22Rv1 (cell line): Measurements from ENCODE around the gene ALOX12B.
A peak's percentile ranks its signal among the peaks of the same experiment; 100 is the strongest.

ENCODE experiments used
- H3K27ac ChIP-seq: fragments of 450-650 bp; 2 replicates; pipeline ENCODE4 v1.5.1; 2017
- ZFX ChIP-seq: fragments of 450-650 bp; IDR thresholded peaks from 2 replicates; pipeline ENCODE4 v1.6.1; 2017; ENCODE audit warnings: antibody characterized with exemption, borderline replicate concordance
- TF ChIP-seq, protein P1 (sequence below): fragments of 450-650 bp; IDR thresholded peaks from 2 replicates; pipeline ENCODE4 v1.5.1; 2017; ENCODE audit warnings: mild to moderate bottlenecking

The ALOX12B gene

DNA sequence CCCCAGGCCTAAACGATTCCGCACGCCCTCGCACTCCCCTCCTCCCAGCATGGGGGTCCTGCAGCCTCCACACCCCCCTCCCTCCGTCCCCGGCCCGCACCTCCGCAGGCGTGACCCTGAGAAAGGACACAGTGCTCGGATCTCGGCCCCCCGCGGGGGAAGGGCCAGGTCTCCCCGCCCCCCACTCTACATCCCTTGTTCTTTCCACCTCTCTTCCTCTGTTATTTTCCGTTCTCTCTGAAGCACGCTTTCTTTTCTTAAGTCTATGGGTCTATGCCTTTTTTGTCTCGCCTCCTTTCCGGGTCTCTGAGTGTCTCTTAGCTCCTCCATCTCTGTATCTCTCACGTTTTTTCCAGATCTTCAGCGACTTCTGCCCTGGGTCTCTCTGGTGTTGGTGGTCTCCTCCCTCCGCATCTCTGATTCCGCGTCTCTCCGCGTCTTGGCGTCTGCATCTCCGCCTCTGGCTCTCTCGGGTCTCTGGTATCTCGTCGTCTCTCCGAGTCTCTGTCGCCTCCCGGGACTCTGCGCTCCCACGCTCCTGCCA is 38.5 kb upstream of the ALOX12B start:
- TF ChIP-seq ZFX = no peak
- TF ChIP-seq, protein P1, sequence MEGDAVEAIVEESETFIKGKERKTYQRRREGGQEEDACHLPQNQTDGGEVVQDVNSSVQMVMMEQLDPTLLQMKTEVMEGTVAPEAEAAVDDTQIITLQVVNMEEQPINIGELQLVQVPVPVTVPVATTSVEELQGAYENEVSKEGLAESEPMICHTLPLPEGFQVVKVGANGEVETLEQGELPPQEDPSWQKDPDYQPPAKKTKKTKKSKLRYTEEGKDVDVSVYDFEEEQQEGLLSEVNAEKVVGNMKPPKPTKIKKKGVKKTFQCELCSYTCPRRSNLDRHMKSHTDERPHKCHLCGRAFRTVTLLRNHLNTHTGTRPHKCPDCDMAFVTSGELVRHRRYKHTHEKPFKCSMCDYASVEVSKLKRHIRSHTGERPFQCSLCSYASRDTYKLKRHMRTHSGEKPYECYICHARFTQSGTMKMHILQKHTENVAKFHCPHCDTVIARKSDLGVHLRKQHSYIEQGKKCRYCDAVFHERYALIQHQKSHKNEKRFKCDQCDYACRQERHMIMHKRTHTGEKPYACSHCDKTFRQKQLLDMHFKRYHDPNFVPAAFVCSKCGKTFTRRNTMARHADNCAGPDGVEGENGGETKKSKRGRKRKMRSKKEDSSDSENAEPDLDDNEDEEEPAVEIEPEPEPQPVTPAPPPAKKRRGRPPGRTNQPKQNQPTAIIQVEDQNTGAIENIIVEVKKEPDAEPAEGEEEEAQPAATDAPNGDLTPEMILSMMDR = no peak

DNA sequence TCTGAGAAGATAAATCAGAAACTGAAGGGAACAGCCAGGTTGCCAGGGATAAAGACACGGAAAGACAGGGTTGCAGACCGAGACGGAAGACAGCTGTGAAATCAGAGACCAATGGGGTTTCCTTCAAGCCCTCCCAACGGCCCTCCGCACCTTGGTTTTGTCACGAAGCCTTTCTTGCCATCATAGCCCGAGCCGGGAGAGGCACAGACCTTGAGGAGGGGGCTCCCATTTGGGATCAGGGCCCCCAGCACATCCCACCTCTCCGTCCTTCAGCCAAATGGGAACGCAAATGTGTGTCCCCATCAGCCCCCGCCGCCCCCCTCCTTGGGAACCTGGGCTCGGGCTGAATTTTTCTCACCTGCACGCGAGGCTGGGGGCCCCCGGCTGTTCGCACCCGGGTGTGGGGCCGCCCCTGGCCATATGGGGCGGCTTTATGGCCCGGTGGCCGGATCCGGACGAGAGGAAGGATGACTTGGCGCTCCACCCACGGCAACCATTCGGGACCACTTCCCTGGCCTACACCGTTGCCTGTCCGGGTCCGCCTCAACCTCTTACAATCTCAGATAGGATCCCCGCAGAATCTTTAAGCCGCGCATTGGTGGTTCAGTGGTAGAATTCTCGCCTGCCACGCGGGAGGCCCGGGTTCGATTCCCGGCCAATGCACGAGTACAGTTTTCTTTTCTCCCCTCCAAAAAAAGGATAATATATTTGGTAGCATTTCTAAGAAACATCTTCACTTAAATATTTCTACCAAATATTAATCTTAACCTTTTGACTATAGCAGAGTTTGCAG is 37.8 kb upstream of the ALOX12B start:
- TF ChIP-seq, protein P1 = no peak
- TF ChIP-seq ZFX = no peak
- H3K27ac ChIP-seq = peak overlapping the region; percentile 91

More for the DNA sequence above, 38.5 kb upstream of the ALOX12B start:
- peak overlapping the region; percentile 91 for H3K27ac ChIP-seq

DNA sequence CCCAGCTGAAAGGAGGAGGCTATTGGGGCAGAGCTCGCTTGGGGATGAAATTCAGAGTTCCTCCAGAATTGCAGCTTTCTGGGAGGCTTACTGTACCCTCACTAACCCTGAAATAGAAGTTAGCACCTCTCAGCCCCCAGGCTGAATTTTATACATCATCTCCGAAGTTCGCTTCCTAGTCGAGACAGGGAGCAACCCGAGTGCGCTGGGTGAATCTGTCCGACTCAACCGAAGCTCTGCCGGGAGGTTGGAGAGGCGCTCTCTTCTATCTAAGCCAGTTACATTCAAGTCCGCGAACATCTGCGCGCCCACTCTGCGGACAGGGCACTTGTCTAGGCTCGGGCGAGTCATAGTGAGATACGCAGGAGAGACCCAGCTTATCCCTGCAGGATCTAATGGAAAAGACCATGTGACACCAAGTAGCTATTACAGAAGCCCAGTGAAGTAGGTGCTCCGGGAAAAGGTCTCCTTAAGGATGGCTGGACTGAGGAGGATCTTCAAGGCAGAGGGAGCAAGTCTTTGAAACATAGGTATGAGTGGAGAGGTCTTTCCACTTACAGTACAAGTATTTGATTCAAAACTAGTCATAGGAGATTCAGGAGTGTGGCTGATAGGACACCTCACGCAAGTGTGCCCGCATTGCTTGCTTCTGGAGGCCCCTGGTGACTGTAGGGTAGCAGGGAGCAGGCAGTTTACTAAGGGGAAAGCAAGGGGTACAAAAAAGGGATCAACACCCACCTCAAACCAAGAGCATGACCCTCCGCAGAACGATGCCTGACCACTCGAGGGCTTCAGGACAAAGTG is 37.0 kb upstream of the ALOX12B start:
- H3K27ac ChIP-seq = peak overlapping the region; percentile 91
- TF ChIP-seq, protein P1 = no peak
- TF ChIP-seq ZFX = no peak

DNA sequence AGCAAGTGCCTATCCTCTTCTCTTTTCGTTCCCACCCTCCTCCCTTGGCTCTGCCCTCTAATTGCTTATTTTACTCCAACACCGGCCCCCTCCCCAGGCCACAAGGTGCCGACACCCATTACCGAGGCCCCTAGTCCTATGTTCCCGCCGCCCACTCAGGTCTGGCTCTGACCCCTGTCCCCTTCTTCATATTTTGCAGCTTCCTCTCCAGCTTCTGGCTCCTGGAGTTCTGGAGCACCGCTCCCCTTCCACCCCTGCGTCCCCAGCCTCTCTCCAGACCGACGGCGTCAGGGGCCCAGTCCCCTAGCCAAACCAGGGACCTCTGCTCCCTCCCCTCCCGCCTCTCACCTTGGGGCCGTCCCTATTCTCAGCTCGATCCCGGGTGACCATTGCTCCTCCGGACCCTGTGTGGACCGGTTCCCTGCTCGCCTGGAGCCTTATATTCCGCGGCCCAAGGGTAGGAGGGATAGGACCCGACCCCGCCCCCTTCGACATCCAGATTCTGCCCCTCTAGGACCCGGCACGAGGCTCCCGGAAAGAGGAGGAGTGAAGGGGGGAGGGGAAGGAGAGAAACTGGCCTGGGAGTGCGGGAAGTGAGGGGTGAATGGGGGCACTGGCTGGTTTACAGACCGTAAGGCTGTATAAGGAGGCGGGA is 36.3 kb upstream of the ALOX12B start, which contains the start of gene HES7:
TSS of gene HES7 (minus strand) at position 412 of the 655 bp plus-strand sequence. CDS start at position 390, 22 bp downstream.
- no peak for TF ChIP-seq ZFX
- TF ChIP-seq, protein P1 = no peak
- H3K27ac ChIP-seq = peak within 1 kb of the TSS; percentile 91

DNA sequence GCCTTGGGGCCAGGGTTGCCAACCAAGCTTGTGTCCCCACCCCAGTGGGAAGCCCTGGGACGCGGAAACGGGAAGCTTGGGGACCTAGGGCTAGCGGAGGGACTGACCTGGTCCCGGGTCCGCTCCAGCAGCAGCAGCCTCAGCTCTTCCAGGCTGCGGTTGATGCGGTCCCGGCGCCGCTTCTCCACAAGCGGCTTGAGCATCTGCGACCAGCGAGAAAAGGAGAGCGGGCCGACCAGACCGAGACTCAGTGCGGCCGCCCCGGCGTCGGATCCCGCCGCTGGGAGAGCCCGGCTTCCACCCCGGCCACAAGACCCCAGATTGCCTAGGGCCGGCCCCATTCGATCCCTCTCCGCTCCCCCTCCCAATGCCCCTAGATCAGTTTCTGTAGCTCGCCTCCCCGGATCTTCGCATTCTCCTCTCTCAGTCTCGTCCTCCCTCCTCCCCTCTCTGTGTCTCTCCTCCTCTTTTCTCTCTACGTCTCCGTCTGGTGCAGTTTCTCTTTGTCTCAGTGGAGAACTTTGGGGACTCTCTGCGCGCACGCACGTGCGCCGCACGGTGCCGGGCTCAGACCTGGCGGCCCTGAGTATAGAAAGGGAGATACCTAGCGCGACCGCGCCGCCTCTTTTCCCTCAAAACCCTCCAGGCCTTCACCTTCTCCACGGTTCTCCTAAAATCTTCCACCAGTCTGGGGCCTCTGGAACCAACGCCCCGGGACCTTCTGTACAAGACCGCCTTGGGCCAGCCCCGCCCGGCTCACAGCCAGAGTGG is 35.6 kb upstream of the ALOX12B start:
- TF ChIP-seq, protein P1 = no peak
- no peak for TF ChIP-seq ZFX
- H3K27ac ChIP-seq = peak overlapping the region; percentile 91

DNA sequence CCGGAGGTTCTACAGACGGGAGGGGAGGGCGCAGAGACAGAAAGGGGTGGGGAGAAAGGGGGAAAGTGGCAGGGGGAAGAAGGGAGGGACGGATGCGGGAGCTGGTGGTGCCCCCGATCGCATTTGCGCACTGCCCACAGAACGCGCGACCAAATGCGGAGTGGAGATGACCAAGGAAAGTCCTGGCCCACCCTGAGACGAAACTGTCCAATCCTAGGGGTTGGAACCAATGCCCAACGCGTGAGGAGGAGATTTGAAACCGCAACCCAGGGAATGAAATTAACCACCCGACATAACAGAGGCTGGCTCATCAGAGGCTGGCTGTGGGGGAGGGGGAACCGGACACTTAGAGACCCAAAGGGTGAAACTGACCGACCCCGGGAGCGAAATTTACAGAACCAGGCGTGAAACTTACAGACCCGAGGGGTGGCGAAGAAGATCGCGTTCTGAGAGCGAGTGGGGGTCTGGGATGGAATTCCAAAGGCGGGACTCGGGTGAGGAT is 35.0 kb upstream of the ALOX12B start:
- no peak for TF ChIP-seq ZFX
- TF ChIP-seq, protein P1 = no peak
- peak overlapping the region; percentile 91 for H3K27ac ChIP-seq
